Esophagus muscularis mucosa (tissue), 4 donors: ENCODE results near the gene GRPEL2. TPM values are rescaled to one million over a fixed set of nuclear protein-coding genes. Genes with fewer than 3 reads are reported as not detected.

Experiments used
- DNase-seq: peaks from one replicate; pipeline ENCODE4 v3.0.0-alpha.2; 2017; ENCODE audit errors: extremely low spot score
- H3K27ac ChIP-seq, 4 donors: fragments of 200-600 bp; sonication (generic); replicated peaks in 1 of 4; 1 replicate in 3 of 4; 2 replicates in 1 of 4; pipeline ENCODE4 v1.5.1; 2016 to 2019; ENCODE audit warnings: mild to moderate bottlenecking in 1 of 4
- H3K27me3 ChIP-seq, 4 donors: fragments of 200-600 bp; sonication (generic); one replicate each; pipeline versions ENCODE4 v1.5.1 to v1.6.0; 2016 to 2019
- H3K36me3 ChIP-seq, 4 donors: fragments of 200-600 bp; sonication (generic); one replicate each; pipeline ENCODE4 v1.5.1; 2016 to 2019
- H3K4me1 ChIP-seq, 4 donors: fragments of 200-600 bp; sonication (generic); one replicate each; pipeline ENCODE4 v1.5.1; 2016 to 2019
- H3K4me3 ChIP-seq, 4 donors: fragments of 200-600 bp; sonication (generic); 1 replicate in 2 of 4; 2 replicates in 2 of 4; pipeline ENCODE4 v1.5.1; 2016 to 2019; ENCODE audit warnings: mild to moderate bottlenecking in 4 of 4, moderate library complexity in 1 of 4
- H3K9me3 ChIP-seq, 4 donors: fragments of 200-600 bp; sonication (generic); 1 replicate in 3 of 4; 2 replicates in 1 of 4; pipeline ENCODE4 v1.5.1; 2016 to 2019
- CTCF ChIP-seq, 3 experiments: fragments of 200-600 bp in 2 of 3; fragments of 450-650 bp in 1 of 3; sonication (generic) in 2 of 3; IDR thresholded peaks; one replicate each; pipeline ENCODE4 v1.5.1; 2017 to 2019; ENCODE audit warnings: antibody characterized with exemption in 3 of 3, mild to moderate bottlenecking in 2 of 3, moderate library complexity in 1 of 3
- EP300 ChIP-seq: sonication (generic); formaldehyde crosslinking; IDR thresholded peaks from one replicate; pipeline ENCODE4 v1.6.1; 2017; ENCODE audit warnings: antibody characterized with exemption
- POLR2A ChIP-seq: fragments of 450-650 bp; IDR thresholded peaks from one replicate; pipeline ENCODE4 v1.6.1; 2017; ENCODE audit warnings: antibody characterized with exemption, moderate library complexity, mild to moderate bottlenecking, low read depth
- POLR2AphosphoS5 ChIP-seq, 2 donors: sonication (generic); formaldehyde crosslinking; IDR thresholded peaks; one replicate each; pipeline ENCODE4 v1.6.1; 2017; ENCODE audit warnings: antibody characterized with exemption in 2 of 2
- WGBS: methylation state at CpG from one replicate; pipeline ENCODE4 v1.1.5; 2018; 5-methylcytosine and 5-hydroxymethylcytosine counted together
- intact Hi-C: fragments of 100-400 bp; cut with DNase I; formaldehyde crosslinking; loops from one replicate; pipeline ENCODE4 v1.15.1; 2023
- total RNA-seq, 4 donors: library from RNA; depleted of rRNA; stranded (reverse); fragments of >200 nt; gene quantifications; one replicate each; pipeline versions ENCODE4 v1.1.0 to v1.2.1, GENCODE V29; 2016

The GRPEL2 gene
- total RNA-seq, 4 donors from 2014 or later, result 7.8 to 14.9 (median 8.7) TPM

- H3K27me3 ChIP-seq, result no peaks in the 10 kb centered on the region
- DNase-seq, result no peak
- intact Hi-C loops, result no loop called here
- H3K4me1 ChIP-seq, result no peaks in the 10 kb centered on the region
- no peak overlapping the region for H3K27ac ChIP-seq
- H3K4me3 ChIP-seq, result no peak overlapping the region
- 77% methylated on average over 1 of the region's 1 CpG for WGBS
- peaks cover 0 to 85% (median 40%) of the 10 kb centered on the region in 4 donors for H3K36me3 ChIP-seq
- no peaks in the 10 kb centered on the region for H3K9me3 ChIP-seq
- no peak for TF ChIP-seq POLR2A
- no peak for TF ChIP-seq EP300
- TF ChIP-seq POLR2AphosphoS5 (IDR thresholded peaks at IDR 0.05), result no peak
- no peak for TF ChIP-seq CTCF (IDR thresholded peaks at IDR 0.05)
Measured at GRCh38 chr5:149338364-149338763, 6.9 kb upstream of the GRPEL2 start.

- Histone ChIP-seq H3K27ac (no peak overlapping the region), H3K36me3 (peaks cover 0 to 60% (median 24%) of the 10 kb centered on the region in 4 donors), H3K9me3 (no peaks in the 10 kb centered on the region), H3K4me3 (no peak overlapping the region), H3K4me1 (peaks cover 9 to 15% (median 12%) of the 10 kb centered on the region in 4 donors), H3K27me3 (no peaks in the 10 kb centered on the region)
- TF ChIP-seq POLR2AphosphoS5 (IDR thresholded peaks at IDR 0.05) (no peak), EP300 (no peak), CTCF (IDR thresholded peaks at IDR 0.05) (no peak), POLR2A (no peak)
- no peak for DNase-seq
- intact Hi-C loops, result no loop called here
- 90% methylated on average over 1 of the region's 1 CpG for WGBS
Measured at GRCh38 chr5:149340920-149341319, 4.4 kb upstream of the GRPEL2 start.

GRCh38 chr5:149341876-149342275 lies 3.4 kb upstream of the GRPEL2 start:
- Histone ChIP-seq H3K4me3 (no peak overlapping the region), H3K9me3 (no peaks in the 10 kb centered on the region), H3K27me3 (no peaks in the 10 kb centered on the region), H3K4me1 (peaks cover 16 to 22% (median 18%) of the 10 kb centered on the region in 4 donors), H3K36me3 (peaks cover 0 to 50% (median 19%) of the 10 kb centered on the region in 4 donors), H3K27ac (no peak overlapping the region)
- DNase-seq, result no peak
- no peak for TF ChIP-seq POLR2A
- TF ChIP-seq CTCF (IDR thresholded peaks at IDR 0.05), result no peak
- TF ChIP-seq POLR2AphosphoS5 (IDR thresholded peaks at IDR 0.05), result no peak
- no peak for TF ChIP-seq EP300
- intact Hi-C loops, result no loop called here

GRCh38 chr5:149344151-149344550 lies 1.1 kb upstream of the GRPEL2 start:
- DNase-seq, result no peak
- TF ChIP-seq CTCF (IDR thresholded peaks at IDR 0.05), result no peak
- no peak for TF ChIP-seq POLR2AphosphoS5 (IDR thresholded peaks at IDR 0.05)
- TF ChIP-seq EP300, result no peak
- no peak for TF ChIP-seq POLR2A
- Histone ChIP-seq H3K27ac (peak overlapping the region in 2 of 4 donors; percentile 73 to 81), H3K4me1 (peaks cover 16 to 27% (median 20%) of the 10 kb centered on the region in 4 donors), H3K9me3 (no peaks in the 10 kb centered on the region), H3K4me3 (no peak overlapping the region), H3K36me3 (peaks cover 5 to 46% (median 24%) of the 10 kb centered on the region in 4 donors), H3K27me3 (no peaks in the 10 kb centered on the region)
- intact Hi-C loops, result no loop called here
- WGBS, result 84% methylated on average over 2 of the region's 2 CpGs

- H3K27ac ChIP-seq, result peak overlapping the region; percentile 73 to 82 (median 81)
Measured at GRCh38 chr5:149345892-149346222, 558 bp downstream of the GRPEL2 start.

More at GRCh38 chr5:149345892-149346222, 558 bp downstream of the GRPEL2 start:
- Histone ChIP-seq H3K4me3 (peak overlapping the region; percentile 73 to 92 (median 76)), H3K9me3 (no peaks in the 10 kb centered on the region), H3K36me3 (peaks cover 20 to 46% (median 30%) of the 10 kb centered on the region in 4 donors), H3K27me3 (no peaks in the 10 kb centered on the region), H3K4me1 (peaks cover 16 to 27% (median 20%) of the 10 kb centered on the region in 4 donors)
- no peak for DNase-seq
- WGBS, result 1% methylated on average over 9 of the region's 11 CpGs
- TF ChIP-seq CTCF (IDR thresholded peaks at IDR 0.05) (no peak), POLR2A (no peak), POLR2AphosphoS5 (IDR thresholded peaks at IDR 0.05) (no peak), EP300 (no peak)
- intact Hi-C loops, result no loop called here
